Measurements from ENCODE around the gene DHRS1.

Gene DHRS1

GRCh38 chr14:24258119-24258518 is 41.5 kb downstream of the DHRS1 start:
- H3K27me3 ChIP-seq (ENCODE audit: insufficient read depth, low read length), result no peaks in the 10 kb centered on the region

GRCh38 chr14:24256960-24257359 is 42.6 kb downstream of the DHRS1 start:
- H3K27me3 ChIP-seq (ENCODE audit: insufficient read depth, low read length), result no peaks in the 10 kb centered on the region
- no peak overlapping the region for H3K4me3 ChIP-seq (ENCODE audit: low read length)
- H3K36me3 ChIP-seq (ENCODE audit: insufficient read depth, low read depth, low read length), result no peaks in the 10 kb centered on the region
- no peaks in the 10 kb centered on the region for H3K9me3 ChIP-seq (ENCODE audit: insufficient read depth, low read depth, low read length)
- H3K27ac ChIP-seq (ENCODE audit: low read length), result no peak overlapping the region
- H3K4me1 ChIP-seq (ENCODE audit: insufficient read depth, low read length), result no peaks in the 10 kb centered on the region
- H3K9ac ChIP-seq (ENCODE audit: low read depth, low read length), result no peak overlapping the region

More at GRCh38 chr14:24258119-24258518, 41.5 kb downstream of the DHRS1 start:
- Histone ChIP-seq H3K4me1 (ENCODE audit: insufficient read depth, low read length) (no peaks in the 10 kb centered on the region), H3K4me3 (ENCODE audit: low read length) (no peak overlapping the region), H3K36me3 (ENCODE audit: insufficient read depth, low read depth, low read length) (no peaks in the 10 kb centered on the region), H3K9ac (ENCODE audit: low read depth, low read length) (no peak overlapping the region), H3K9me3 (ENCODE audit: insufficient read depth, low read depth, low read length) (no peaks in the 10 kb centered on the region), H3K27ac (ENCODE audit: low read length) (no peak overlapping the region)

DNA sequence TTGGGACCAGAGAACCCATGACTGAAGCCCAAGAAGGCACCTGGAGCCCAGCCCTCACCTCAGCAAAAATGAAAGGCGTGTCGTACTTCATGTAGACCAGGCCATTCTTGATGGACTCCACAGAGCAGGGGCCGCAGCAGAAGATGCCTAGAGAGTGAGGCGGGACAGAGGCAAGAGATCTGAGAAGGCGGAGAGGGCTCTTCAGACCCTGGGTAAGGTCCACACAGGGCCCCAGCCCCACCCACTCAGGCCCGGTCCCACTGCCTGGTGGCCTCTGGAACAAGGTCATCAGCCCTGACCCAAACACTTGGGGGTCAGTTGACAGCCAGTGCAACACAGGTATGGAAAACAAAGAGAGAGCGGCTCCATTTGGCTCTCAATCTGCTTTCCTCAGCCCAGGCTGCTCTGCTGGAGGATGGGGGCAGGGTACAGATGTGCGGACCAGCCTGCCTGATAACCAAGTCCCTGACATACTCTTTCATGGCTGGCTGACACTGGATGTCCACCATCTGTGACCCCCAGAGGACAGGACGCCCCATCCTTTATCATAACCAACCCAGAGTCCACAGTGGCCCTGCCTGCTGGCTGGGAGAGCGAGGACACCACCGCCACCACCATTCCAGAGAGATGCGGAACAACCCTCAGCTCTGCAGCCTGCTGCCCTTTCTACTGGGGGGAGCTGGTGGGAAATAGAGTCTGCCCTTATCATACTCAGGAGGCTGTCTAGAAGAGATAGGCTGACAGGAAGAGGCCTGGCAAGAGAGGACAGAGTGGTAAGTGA is 43.5 kb downstream of the DHRS1 start:
- Histone ChIP-seq H3K27me3 (ENCODE audit: insufficient read depth, low read length) (no peaks in the 10 kb centered on the region), H3K9ac (ENCODE audit: low read depth, low read length) (no peak overlapping the region), H3K4me3 (ENCODE audit: low read length) (no peak overlapping the region), H3K4me1 (ENCODE audit: insufficient read depth, low read length) (no peaks in the 10 kb centered on the region), H3K27ac (ENCODE audit: low read length) (no peak overlapping the region), H3K9me3 (ENCODE audit: insufficient read depth, low read depth, low read length) (no peaks in the 10 kb centered on the region), H3K36me3 (ENCODE audit: insufficient read depth, low read depth, low read length) (no peaks in the 10 kb centered on the region)

GRCh38 chr14:24255438-24255837 is 44.1 kb downstream of the DHRS1 start:
- Histone ChIP-seq H3K4me1 (ENCODE audit: insufficient read depth, low read length) (no peaks in the 10 kb centered on the region), H3K27ac (ENCODE audit: low read length) (no peak overlapping the region), H3K4me3 (ENCODE audit: low read length) (no peak overlapping the region), H3K27me3 (ENCODE audit: insufficient read depth, low read length) (no peaks in the 10 kb centered on the region), H3K9me3 (ENCODE audit: insufficient read depth, low read depth, low read length) (no peaks in the 10 kb centered on the region), H3K36me3 (ENCODE audit: insufficient read depth, low read depth, low read length) (no peaks in the 10 kb centered on the region), H3K9ac (ENCODE audit: low read depth, low read length) (no peak overlapping the region)

DNA sequence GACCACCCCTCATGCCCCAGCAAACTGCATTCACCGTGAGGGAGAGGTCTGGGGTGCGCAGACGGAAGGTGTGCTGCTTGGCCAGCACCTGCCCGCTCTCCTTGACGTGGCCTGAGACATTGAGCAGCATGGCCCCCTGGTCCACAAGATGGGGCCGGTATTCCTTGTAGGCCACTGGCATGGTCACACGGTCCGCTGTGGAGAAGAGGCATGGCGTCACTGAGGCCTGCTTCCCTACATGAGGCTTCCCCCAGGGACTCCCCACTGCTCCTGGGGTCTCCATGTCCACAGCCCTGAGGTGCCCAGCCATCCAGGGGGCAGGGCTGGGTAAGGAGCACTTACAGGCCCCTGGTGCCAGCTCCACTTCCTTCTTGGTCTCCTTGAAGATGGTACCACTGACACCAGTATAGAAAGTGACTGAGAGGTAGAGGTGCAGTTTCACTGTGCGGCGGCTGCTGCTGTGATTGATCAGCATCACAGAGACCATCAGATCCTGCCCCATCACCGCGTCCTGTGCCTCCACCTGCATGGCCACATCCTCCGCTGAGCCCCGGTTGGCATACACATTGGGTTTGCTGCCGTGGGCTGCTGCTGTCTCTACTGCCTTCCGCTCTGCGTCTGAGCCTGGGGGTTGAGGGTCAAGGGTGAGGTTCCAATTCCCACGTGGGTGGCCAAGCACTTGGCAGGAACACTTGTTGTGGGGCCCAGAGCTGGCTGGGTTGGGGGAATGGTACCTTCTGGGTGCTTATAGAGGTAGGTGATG is 44.8 kb downstream of the DHRS1 start:
- H3K36me3 ChIP-seq (ENCODE audit: insufficient read depth, low read depth, low read length), result no peaks in the 10 kb centered on the region
- no peak overlapping the region for H3K4me3 ChIP-seq (ENCODE audit: low read length)
- H3K4me1 ChIP-seq (ENCODE audit: insufficient read depth, low read length), result no peaks in the 10 kb centered on the region
- no peaks in the 10 kb centered on the region for H3K9me3 ChIP-seq (ENCODE audit: insufficient read depth, low read depth, low read length)
- H3K27ac ChIP-seq (ENCODE audit: low read length), result no peak overlapping the region
- H3K9ac ChIP-seq (ENCODE audit: low read depth, low read length), result no peak overlapping the region
- no peaks in the 10 kb centered on the region for H3K27me3 ChIP-seq (ENCODE audit: insufficient read depth, low read length)

GRCh38 chr14:24253936-24254335 is 45.6 kb downstream of the DHRS1 start:
- no peak overlapping the region for H3K27ac ChIP-seq (ENCODE audit: low read length)
- no peaks in the 10 kb centered on the region for H3K36me3 ChIP-seq (ENCODE audit: insufficient read depth, low read depth, low read length)
- no peak overlapping the region for H3K4me3 ChIP-seq (ENCODE audit: low read length)
- H3K9me3 ChIP-seq (ENCODE audit: insufficient read depth, low read depth, low read length), result no peaks in the 10 kb centered on the region
- no peak overlapping the region for H3K9ac ChIP-seq (ENCODE audit: low read depth, low read length)
- H3K27me3 ChIP-seq (ENCODE audit: insufficient read depth, low read length), result no peaks in the 10 kb centered on the region
- H3K4me1 ChIP-seq (ENCODE audit: insufficient read depth, low read length), result no peaks in the 10 kb centered on the region

DNA sequence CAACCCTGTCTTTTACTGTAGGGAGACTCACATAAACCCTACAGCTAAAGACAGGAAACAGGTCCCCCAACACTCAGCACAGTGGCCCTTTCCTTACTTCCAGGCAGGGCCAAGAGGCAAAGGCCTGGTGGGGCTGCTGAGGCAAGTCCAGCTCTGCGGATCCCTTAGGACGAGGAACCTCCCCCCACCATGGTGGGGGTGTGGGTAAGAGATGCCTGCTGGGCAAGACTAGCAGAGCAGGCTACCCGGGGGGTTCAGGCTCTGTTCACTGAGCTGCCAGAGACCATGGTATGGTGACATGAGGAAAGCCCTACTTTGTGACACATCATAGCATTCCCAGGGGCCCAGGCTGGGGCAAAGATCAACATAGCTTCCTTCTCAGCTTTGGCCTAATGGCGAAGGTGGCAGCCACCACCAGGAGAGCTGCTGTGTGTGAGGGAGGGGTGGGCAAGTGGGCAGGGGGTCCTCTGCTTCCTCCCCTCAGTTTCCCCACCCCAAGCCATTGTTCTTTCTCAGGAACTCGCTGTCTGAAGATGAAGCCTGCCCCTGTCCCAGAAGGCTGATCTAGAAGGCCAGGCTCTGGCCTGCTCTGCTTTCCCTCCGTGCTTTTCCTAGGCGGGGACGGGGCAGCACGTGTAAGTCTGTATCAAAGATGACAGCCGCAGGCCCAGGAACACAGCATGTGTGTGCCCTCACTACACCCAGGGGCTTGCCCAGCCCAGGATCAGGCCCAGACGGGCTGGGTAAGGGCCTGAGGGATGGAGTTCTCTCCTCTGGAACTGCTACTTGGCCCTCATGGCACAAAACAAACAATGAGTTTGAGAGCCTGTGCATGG is 47.1 kb downstream of the DHRS1 start:
- Histone ChIP-seq H3K27ac (ENCODE audit: low read length) (no peak overlapping the region), H3K36me3 (ENCODE audit: insufficient read depth, low read depth, low read length) (no peaks in the 10 kb centered on the region), H3K9ac (ENCODE audit: low read depth, low read length) (no peak overlapping the region), H3K4me1 (ENCODE audit: insufficient read depth, low read length) (no peaks in the 10 kb centered on the region), H3K9me3 (ENCODE audit: insufficient read depth, low read depth, low read length) (no peaks in the 10 kb centered on the region), H3K4me3 (ENCODE audit: low read length) (no peak overlapping the region), H3K27me3 (ENCODE audit: insufficient read depth, low read length) (no peaks in the 10 kb centered on the region)

GRCh38 chr14:24251880-24252288 is 47.7 kb downstream of the DHRS1 start:
- H3K4me1 ChIP-seq (ENCODE audit: insufficient read depth, low read length), result no peaks in the 10 kb centered on the region
- no peak overlapping the region for H3K27ac ChIP-seq (ENCODE audit: low read length)
- no peaks in the 10 kb centered on the region for H3K36me3 ChIP-seq (ENCODE audit: insufficient read depth, low read depth, low read length)
- no peak overlapping the region for H3K4me3 ChIP-seq (ENCODE audit: low read length)
- H3K9me3 ChIP-seq (ENCODE audit: insufficient read depth, low read depth, low read length), result no peaks in the 10 kb centered on the region
- H3K27me3 ChIP-seq (ENCODE audit: insufficient read depth, low read length), result no peaks in the 10 kb centered on the region
- no peak overlapping the region for H3K9ac ChIP-seq (ENCODE audit: low read depth, low read length)

DNA sequence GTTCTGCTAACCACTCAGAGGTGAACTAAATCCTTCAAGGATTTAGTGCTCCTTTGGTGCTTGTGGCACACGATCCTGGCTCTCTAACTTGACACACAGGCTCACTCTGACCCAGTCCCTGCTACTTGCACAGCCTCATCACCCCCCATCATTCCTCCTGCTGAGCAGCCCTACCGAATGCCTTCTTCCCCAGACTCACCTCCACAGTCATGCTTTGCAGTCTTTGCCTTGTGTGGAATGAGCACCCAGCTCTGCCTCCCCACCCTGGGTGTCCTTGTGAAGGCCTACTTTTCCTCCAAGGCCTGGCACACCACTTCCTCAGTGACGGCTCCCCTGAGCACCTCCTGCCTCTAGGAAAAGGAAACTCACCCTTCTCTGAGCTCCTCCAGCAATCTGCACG is 49.2 kb downstream of the DHRS1 start:
- H3K9me3 ChIP-seq (ENCODE audit: insufficient read depth, low read depth, low read length), result no peaks in the 10 kb centered on the region
- no peaks in the 10 kb centered on the region for H3K4me1 ChIP-seq (ENCODE audit: insufficient read depth, low read length)
- H3K36me3 ChIP-seq (ENCODE audit: insufficient read depth, low read depth, low read length), result no peaks in the 10 kb centered on the region
- H3K4me3 ChIP-seq (ENCODE audit: low read length), result no peak overlapping the region
- no peaks in the 10 kb centered on the region for H3K27me3 ChIP-seq (ENCODE audit: insufficient read depth, low read length)
- H3K27ac ChIP-seq (ENCODE audit: low read length), result no peak overlapping the region
- H3K9ac ChIP-seq (ENCODE audit: low read depth, low read length), result no peak overlapping the region

- Histone ChIP-seq H3K9me3 (ENCODE audit: insufficient read depth, low read depth, low read length) (no peaks in the 10 kb centered on the region), H3K36me3 (ENCODE audit: insufficient read depth, low read depth, low read length) (no peaks in the 10 kb centered on the region), H3K4me1 (ENCODE audit: insufficient read depth, low read length) (no peaks in the 10 kb centered on the region), H3K27ac (ENCODE audit: low read length) (no peak overlapping the region), H3K4me3 (ENCODE audit: low read length) (no peak overlapping the region), H3K9ac (ENCODE audit: low read depth, low read length) (no peak overlapping the region), H3K27me3 (ENCODE audit: insufficient read depth, low read length) (no peaks in the 10 kb centered on the region)
Measured at GRCh38 chr14:24249230-24250021, 50.2 kb downstream of the DHRS1 start.

GRCh38 chr14:24247422-24247821 is 52.2 kb downstream of the DHRS1 start:
- no peaks in the 10 kb centered on the region for H3K27me3 ChIP-seq (ENCODE audit: insufficient read depth, low read length)
- no peaks in the 10 kb centered on the region for H3K9me3 ChIP-seq (ENCODE audit: insufficient read depth, low read depth, low read length)
- no peak overlapping the region for H3K4me3 ChIP-seq (ENCODE audit: low read length)
- H3K4me1 ChIP-seq (ENCODE audit: insufficient read depth, low read length), result no peaks in the 10 kb centered on the region
- no peak overlapping the region for H3K27ac ChIP-seq (ENCODE audit: low read length)
- no peaks in the 10 kb centered on the region for H3K36me3 ChIP-seq (ENCODE audit: insufficient read depth, low read depth, low read length)
- H3K9ac ChIP-seq (ENCODE audit: low read depth, low read length), result no peak overlapping the region
